Measurements from ENCODE around the gene CCDC171.
"Not testable (repeated sequence)": the region's sequence is repeated elsewhere in the genome, so short reads cannot be mapped to it uniquely, and the experiment has no call there.

The CCDC171 gene

DNA sequence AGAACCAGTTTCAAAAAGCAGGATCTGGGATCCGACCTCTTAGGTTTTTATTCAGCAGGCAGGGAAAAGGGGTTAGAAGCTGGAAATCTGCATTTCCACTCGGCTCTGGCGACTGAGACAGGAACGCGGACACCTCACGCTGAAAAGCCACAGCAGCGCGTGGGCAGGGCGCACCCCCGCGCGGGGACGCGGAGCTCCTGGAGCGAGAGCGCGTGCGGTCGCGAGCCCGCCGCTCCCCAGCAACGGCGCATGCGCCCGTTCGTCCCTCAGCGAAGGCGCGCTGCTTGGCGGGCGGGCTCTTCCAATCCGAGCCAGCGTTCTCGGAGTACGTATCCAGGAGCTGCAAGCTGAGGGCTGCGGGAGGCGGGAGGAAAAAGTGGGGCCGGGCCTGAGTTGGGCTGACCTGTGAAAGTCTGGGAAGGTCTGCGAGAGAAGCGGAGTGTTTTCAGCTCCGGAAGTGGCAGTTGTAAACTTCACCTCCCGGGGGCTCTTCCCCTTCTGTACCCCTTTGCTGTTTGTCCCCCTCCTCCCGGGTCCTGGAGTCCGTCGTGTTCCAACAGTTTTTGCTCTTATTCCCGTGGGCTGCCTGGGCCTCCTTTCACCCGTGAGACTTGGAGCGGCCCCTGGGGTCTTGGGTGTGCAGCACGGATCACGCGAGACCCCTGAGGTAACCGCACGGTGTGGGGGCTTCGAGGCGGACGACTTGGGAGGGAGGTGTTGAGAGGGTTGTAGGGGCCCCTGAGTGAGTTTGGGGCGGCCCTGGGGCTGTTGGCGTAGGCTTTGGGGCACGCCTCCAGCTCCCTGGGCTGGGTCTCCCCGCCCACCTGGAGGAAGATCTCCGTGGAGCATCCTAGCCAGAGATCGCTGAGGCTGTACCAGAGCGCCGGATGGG, at the start of gene CCDC171:
Gene CCDC171 (plus strand): TSS at position 408 of the 892 bp plus-strand sequence. CDS start 11,046 bp downstream, outside the sequence.
- DNase-seq (ENCODE audit: low read depth): peak; percentile 81

DNA sequence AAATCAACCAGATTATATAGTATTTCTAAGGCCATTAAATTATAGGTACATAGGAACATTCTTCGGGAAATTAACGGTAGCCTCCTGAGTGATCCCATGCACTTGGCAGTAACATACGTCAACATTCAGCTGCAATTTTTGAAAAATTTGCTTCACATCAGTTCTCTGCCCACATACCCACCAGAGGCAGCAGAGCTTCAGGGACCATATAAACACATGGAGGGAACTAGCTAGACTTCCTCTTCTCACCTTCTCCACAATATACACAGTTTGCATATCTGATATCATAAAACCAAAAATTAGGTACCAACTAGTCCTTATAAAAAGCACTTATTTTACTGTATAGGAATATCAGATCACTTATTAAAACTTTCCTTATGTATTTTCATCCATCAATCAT, 46.9 kb upstream of the CCDC171 start:
- DNase-seq (ENCODE audit: low read depth): no peak

DNA sequence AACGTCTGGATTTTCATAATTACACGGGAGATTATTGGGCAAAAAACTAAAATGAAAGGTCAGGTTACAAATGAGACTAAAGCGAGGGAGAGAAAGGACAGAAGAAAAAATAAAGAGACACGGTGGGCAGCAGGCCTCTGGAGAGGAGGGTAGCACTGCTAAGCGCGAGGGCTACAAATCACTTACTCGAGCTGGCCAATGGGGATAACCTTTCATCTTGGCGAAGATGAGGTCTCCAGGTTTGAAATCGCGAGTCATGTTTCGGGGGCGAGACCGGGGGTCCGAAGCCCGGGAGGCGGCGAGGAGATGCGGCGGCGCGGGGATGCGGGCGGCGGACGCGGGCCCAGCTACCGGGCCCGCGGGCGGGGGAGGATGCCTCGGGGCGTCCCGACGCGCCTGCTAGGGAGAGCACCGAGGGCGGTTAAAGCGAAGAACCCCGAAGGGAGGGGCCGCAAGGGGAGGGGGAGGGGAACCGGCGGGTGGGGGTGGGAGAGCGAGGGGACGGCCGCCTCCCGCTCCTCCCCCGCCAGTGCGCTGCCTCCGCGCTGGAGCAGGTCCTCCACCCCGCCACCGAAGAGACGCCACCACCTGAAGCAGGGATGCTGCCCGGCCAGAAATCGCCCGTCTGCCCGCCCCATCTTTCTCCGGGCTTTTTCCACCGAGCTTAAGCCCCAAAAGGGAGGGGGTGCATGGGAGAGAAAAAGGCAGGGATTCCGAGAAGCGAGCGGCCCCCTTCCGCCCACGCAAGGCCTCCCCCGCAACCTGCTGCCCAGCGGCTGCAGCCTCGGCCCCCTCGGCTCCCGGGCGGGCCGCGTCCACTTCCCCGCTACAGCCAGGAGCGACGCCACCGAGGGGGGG, 42.7 kb upstream of the CCDC171 start:
- DNase-seq (ENCODE audit: low read depth): peak; percentile 44

DNA sequence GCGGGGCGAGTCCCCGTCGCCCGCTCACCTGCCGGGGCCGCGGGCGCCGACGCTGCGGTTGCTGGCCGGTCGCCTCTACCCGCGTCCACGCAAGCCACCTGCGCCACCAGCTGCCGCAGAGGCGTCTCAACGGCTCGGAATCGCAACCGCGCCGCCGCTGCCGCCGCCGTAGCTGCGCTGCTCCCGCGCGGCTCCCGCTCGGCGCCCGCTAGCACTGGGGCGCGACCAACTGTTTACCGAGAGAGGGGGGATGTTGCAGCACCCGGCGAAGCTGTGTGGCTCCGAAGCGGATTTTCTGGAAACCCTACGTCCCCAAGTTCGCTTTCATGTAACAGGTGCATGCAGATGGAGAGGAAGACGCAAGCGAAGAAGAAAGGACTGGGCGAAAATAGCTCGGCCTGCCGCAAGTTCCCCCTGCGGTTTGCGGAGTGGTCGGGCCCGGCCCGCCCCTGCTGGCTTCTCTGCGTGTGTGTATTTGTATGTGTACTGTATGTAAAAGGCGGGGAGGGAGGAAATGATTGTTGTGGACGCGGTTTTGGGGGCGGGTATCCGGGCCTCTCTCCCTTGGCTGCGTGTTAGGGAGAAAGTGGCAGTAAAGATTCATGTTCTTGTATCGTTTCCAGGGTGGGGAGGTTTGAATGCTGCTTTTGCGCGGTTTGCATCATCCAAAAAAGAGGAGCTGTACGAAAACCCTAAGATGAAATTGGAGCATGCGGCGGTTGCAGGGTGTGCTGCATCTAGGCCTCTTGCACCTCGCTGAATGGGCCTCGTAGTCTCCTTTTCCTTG, 41.9 kb upstream of the CCDC171 start, which contains the start of gene PSIP1:
Gene PSIP1 (minus strand): TSS at position 182 of the 787 bp plus-strand sequence. CDS start 782 bp downstream, outside the sequence.
- peak; percentile 79 for DNase-seq (ENCODE audit: low read depth)

DNA sequence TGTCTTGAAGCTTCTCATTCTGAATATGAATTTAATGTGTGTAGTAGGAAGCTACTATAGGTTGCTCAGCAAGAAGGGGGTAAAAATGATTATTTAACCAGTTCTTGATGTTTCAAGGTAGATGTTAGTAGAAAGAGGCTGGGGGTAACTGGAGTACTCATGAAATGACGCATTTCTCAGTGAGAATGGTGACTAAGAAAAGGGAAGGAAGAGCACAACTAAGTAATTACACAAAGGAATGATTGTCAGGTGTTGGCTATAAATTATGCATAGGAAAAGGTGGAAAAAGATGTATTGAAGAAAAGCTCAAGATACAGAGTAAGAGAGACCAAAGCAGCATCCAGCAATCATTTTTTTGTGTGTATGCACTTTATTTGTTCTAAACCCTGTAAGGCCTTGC, 40.6 kb upstream of the CCDC171 start:
- DNase-seq (ENCODE audit: low read depth): no peak

DNA sequence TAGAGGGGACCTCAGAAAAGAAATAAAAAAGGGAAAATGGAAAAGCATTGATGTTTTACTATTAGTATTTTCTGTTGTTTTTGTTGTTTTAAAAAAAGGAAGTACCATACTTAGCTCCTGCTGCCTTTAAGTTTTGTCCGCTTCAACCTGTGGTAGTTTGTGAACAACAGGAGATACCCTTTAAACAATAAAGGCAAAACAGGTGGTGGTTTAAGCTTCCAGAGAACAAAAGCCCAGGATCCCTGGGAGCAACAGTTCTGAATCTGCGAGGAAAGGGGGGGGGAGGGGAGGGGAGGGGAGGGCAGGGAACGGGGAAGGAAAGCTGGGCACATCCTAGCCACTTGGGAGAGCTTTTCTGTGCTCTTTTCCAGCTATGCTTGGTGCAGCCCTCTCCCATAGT, 40.0 kb upstream of the CCDC171 start:
- no peak for DNase-seq (ENCODE audit: low read depth)

DNA sequence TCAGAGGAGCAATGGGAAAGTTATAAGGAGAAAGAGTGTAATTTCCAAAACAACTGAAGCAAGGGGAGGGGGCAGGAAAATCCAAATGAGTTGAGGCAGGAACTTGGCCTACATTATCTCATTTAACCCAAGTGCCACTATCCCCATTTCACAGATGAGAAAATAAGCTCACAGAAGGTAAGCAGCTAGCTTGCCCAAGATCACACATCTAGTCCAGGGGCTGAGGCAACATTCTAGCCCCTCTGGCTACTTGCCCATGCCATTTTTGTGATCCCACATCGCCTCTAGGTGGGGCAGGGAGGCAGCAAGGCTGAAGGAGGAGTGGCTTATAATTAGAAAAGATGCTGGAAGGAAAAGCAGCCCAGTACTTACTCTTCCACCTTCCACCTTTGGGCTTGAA, 39.5 kb upstream of the CCDC171 start:
- no peak for DNase-seq (ENCODE audit: low read depth)

DNA sequence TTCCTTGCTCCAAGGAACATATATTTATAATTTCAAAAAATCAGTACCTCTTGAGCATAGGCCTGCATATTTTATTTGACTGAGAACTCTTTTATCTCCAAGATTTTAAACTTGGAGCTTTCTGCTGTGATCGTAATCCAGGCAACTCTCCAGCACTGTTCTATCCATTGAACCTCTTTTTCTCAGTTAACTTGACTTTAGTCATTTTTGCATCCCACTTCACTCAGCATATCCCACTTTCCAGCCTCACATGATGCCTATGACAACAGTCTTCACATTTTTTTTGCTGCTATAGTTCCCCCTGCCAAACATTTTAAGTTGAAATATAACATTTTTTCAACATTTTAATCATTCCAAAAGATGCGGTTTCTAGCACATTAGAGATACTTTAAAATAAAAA, 33.0 kb upstream of the CCDC171 start:
- no peak for DNase-seq (ENCODE audit: low read depth)

DNA sequence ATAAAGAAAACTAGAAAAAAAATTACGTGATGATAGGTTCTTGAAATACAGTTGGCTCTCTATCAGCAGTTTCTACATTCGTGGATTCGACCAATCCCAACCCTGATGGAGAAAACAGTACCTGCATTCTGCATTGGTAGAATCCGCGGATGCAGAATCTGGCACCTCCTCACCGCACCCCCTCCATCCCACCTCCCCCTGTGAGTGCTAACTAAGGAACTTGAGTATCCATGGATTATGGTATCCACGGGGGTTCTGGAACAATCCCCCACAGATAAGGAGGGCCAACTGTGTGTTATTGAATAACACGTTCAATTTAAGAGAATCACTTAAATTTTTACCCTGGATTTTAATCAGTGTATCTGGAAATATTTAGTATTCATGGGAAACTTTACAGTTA, 31.6 kb upstream of the CCDC171 start:
- no peak for DNase-seq (ENCODE audit: low read depth)

DNA sequence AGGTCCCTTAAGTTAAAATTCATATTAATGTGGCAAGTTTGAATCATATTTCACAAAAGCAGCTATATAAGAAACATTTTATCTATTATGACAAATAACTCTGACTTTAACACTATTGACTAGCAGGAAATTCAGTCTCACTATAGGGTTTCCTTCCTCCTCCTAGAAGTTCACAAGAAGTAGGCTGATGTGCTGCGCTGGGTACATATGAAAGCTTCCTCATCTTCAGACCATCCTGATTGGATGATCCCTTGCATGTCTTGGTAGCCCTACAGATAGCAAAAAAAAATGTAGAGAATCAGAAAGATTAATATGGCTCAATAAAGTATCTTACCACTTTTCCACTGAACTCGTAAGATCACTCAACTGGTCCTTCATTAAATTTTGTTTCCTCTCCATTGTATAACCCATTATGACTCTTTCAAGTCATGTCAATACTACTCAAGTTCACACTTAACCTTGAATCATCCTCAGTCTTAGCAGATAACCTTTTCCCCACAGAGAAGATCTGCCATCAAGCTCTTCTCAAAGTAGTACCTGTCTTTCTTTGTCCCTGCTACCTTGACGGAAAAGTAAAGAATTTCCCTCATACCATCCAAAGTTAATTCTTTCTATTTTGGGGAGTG, 30.6 kb upstream of the CCDC171 start:
- no peak for DNase-seq (ENCODE audit: low read depth)

DNA sequence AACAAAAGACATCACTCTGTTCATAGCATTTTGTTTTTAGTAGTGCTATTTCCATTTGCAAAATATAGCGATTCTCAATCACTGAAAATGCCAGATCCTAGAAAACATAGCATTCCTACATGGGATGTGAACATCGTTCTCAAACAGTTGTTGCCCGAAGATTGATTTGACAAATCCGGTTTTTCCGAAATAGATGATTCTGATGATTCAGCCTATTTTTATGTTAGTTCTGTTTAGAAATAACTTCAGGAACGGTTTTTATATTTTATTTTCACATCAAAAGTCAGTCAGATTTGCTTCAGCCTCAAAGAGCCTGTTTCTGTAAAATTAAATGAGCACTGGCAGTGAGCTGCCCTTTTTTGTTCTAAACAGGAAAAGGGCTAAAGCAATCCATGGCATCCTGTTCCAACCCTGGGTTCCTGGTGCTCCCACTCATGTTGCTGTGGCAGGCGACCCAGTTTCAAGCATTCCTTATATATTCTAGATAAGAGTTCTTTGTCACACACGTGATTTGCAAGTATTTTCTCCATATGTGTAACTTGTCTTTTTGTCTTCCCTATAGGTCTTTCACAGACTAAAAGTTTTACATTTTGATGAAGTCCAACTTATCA, 27.9 kb upstream of the CCDC171 start:
- DNase-seq (ENCODE audit: low read depth): no peak

DNA sequence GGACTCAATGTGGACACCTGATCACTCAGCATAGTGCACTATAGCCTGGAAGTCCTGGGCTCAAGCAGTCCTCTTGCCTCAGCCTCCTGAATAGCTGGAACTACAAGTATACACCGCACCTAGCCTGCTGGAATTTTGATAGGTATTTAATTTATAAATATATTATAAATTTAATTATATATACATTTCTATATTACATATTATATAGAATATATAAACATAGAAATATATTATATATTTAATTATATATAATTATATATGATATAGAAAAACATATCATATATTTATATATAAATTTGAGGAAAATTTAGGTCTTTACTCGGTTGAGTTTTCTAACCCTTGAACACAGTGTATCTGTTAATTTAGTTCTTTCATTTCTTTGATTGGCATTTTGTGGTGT, 26.9 kb upstream of the CCDC171 start:
- DNase-seq (ENCODE audit: low read depth): no peak

DNA sequence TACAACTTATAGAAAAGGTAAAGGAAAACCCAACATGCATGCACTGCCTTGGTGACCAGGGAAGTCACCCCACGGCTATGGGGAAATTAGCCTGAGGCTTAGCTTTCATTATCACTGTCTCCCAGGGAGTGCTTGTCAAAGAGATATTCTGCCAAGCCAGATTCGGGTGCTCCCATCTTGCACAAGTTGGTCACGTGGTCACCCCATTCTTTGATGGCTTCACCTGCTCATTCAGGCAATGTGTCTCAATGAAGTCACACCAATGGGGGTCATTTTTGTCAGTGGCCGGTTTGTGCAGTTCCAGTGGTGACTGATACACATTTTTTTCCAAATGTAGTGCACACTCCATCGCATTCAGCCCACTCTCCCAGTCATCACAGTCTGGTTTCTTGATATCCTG, 25.8 kb upstream of the CCDC171 start:
- not testable (repeated sequence) for DNase-seq (ENCODE audit: low read depth)

DNA sequence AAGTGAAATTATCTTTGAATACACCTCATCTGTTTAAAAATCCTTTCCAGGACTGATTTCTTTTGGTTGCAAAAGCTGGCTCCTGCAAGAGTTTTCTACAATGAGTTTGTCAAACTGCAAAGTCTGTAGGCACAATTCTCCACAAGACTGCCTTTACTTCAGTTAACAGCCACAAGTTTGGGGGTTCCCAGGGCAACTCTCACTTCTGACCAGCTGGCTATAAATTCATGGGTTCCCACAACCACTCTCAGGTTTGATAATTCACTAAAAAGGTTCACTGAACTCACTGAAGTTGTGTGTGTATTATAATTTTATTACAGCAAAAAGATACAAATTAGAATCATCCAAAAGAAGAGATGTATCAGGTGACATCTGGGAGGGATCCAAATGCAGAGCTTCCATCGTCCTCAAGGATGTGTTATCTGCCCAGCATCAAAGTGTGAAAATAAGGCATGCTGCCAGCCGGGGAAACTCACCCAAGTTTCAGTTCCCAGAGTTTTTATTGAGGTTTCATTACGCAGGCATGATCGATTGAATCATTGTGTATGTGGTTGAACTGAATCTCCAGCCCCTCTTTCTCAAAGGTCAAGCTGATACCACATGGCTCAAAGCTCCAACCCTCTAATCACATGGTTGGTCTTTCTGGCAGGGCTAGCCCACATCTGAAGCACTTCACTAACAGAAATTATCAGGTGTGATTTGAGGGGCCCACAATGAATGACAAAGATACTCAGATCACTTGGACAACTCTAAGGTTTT, 23.1 kb upstream of the CCDC171 start:
- DNase-seq (ENCODE audit: low read depth): no peak

DNA sequence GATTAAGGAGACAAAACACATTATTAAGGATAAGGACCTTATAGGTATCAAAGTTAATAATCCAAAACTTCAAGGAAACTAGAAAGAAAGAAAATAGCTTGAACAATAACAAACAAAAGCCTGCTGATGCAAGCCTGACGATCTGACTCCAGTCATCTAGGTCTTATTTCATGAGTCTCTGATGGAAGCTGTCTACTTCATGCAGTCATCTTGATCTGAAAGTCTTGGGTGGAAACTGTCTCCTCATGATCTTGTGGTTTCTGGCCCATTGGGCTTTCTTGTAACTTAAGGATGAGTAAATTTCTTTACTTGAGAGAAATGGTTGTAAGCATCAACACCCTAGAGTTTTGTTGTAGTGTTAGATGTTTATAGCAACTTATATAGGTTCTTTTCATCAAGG, 21.5 kb upstream of the CCDC171 start:
- no peak for DNase-seq (ENCODE audit: low read depth)

DNA sequence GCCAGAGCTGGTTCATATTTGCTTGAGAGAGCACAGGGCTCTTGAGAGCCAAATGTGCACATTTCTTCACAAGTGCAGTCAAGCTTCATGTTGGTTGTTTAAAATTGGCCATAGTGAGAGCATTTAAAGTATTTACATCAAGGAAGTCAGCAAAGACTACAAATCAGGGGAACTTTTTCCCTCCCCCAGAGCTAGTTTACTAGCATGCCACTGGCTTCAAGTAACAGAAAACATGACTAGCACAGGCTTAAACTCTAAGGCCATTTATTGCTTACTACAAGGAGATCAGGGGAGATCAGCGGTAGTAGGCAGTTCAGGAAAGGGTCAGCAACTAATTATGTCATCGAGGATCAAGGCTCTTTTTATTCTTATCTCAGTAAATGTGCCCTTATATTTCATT, 11.0 kb upstream of the CCDC171 start:
- no peak for DNase-seq (ENCODE audit: low read depth)

DNA sequence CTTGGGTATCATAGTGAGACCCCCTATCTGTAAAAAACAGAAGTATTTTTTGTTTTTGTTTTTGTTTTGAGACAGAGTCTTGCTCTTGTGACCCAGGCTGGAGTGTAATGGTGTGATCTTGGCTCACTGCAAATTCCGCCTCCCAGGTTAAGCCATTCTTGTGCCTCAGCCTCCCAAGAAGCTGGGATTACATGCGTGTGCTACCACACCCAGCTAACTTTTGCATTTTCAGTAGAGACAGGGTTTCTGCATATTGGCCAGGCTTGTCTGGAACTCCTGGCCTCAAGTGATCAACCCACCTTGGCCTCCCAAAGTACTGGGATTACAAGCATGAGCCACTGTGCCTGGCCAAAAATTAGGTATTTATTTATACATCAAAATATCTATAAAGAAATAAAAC, 10.2 kb upstream of the CCDC171 start:
- no peak for DNase-seq (ENCODE audit: low read depth)

DNA sequence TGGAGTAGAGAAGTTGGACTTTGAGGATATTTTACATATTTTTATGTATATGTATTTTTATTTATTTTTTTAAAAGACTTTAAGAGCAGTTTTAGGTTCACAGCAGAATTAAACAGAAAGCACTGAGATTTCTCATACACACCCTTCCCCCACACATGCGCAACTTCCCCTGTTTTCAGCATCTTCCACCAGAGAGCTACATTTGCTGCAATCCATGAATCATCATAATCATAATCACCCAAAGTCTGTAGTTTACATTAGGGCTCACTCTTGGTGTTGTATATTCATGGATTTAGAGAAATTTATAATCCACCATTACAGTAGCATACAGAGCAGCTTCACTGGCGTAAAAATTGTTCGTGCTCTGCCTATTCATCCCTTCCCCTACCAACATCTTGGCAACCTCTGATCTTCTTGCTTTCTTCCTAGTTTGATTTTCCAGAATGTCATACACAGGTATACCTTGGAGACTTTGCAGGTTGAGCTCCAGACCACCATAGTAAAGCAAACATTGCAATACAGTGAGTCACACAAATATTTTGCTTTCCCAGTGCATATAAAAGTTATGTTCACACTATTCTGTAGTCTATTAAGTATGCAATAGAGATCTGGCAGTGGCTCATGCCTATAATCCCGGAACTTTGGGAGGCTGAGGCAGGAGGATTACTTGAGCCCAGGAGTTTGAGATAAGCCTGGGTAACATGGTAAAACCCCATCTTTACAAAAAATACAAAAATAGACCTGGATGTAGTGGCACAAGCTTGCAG, 9.6 kb upstream of the CCDC171 start:
- no peak for DNase-seq (ENCODE audit: low read depth)

DNA sequence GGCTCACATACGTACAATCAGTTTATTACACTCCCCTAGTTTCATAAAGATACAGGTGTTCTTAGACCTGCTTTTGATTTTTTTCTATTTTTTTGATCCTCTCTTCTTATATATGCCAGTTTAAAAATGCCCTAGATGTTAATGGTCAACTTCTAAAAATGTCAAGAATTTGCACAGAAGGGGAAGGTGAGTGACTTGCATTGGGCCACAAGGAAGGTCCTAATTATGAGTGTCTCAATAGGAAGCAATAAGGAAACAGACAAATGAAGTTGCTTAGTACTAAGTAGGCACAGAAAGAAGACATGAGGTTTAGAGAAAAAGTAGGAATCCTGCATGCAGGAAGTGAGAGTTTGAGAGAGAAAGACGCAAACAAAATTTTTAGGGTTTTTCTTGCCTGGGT, 3.2 kb upstream of the CCDC171 start:
- no peak for DNase-seq (ENCODE audit: low read depth)

DNA sequence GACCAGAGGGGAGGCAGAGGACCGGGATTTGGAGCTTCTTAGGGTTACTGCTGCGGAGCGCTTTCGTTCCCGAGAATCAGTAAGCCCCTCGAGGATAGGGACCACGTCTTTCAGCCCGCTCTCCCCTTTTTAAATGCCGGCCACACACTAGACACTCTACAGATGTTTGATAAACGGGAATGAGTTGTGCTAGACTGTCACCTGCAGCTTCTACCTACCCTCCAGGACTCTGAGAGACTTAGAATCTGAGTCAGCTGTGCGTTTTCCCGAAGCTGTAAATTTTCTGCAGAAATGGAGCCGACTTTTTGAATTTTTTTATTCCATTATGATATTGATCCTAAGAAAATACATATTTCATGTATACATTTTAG, 670 bp downstream of the CCDC171 start:
- no peak for DNase-seq (ENCODE audit: low read depth)
